ENCODE results near the gene SCYL2.
A peak's percentile ranks its signal among the peaks of the same experiment; 100 is the strongest.
"Not testable (repeated sequence)": the region's sequence is repeated elsewhere in the genome, so short reads cannot be mapped to it uniquely, and the experiment has no call there.

SCYL2 gene

GRCh38 chr12:100279159-100279558 lies 12.2 kb downstream of the SCYL2 start:
- no peak overlapping the region for H4K8ac ChIP-seq (ENCODE audit: low read depth, low read length)
- H3K23ac ChIP-seq (ENCODE audit: low read length), result no peak overlapping the region
- no peak overlapping the region for H2BK120ac ChIP-seq (ENCODE audit: low read depth, low read length)
- no peak overlapping the region for H2BK5ac ChIP-seq (ENCODE audit: low read length)
- H3K4me3 ChIP-seq (ENCODE audit: low read length), result no peak overlapping the region
- H2BK15ac ChIP-seq (replicated peaks; ENCODE audit: low read depth), result no peak overlapping the region
- H3K36me3 ChIP-seq (ENCODE audit: control insufficient read depth, insufficient read depth, low read length), result no peaks in the 10 kb centered on the region
- no peak overlapping the region for H3K56ac ChIP-seq (ENCODE audit: low read length)
- H3K4me2 ChIP-seq (ENCODE audit: low read length), result no peak overlapping the region
- no peak overlapping the region for H3K27ac ChIP-seq (ENCODE audit: low read depth, low read length)
- no peak overlapping the region for H3K4ac ChIP-seq (ENCODE audit: low read depth, low read length)
- no peak overlapping the region for H3K18ac ChIP-seq (ENCODE audit: low read length)
- peaks cover 7% of the 10 kb centered on the region for H3K79me1 ChIP-seq (ENCODE audit: low read length)
- H3K27me3 ChIP-seq (ENCODE audit: insufficient read depth, low read length, poor library complexity), result no peaks in the 10 kb centered on the region
- H3K79me2 ChIP-seq (ENCODE audit: control insufficient read depth, insufficient read depth, low read length), result peaks cover 32% of the 10 kb centered on the region
- WGBS (ENCODE audit: extremely low coverage, insufficient coverage, low lambda C conversion rate), result no CpG with 5 or more reads among the region's 7 CpGs
- peaks cover 6% of the 10 kb centered on the region for H3K4me1 ChIP-seq (ENCODE audit: control insufficient read depth, low read depth, low read length)
- peak; percentile 22 for DNase-seq
- H4K5ac ChIP-seq (ENCODE audit: low read length), result no peak overlapping the region
- H2AK5ac ChIP-seq (ENCODE audit: low read length), result no peak overlapping the region
- H3K9ac ChIP-seq (ENCODE audit: low read length), result no peak overlapping the region

- Histone ChIP-seq H3K9ac (ENCODE audit: low read length) (no peak overlapping the region), H4K8ac (ENCODE audit: low read depth, low read length) (no peak overlapping the region), H3K4ac (ENCODE audit: low read depth, low read length) (no peak overlapping the region), H3K27me3 (ENCODE audit: insufficient read depth, low read length, poor library complexity) (no peaks in the 10 kb centered on the region), H3K36me3 (ENCODE audit: control insufficient read depth, insufficient read depth, low read length) (no peaks in the 10 kb centered on the region), H2BK15ac (replicated peaks; ENCODE audit: low read depth) (no peak overlapping the region), H3K79me2 (ENCODE audit: control insufficient read depth, insufficient read depth, low read length) (peaks cover 29% of the 10 kb centered on the region), H4K5ac (ENCODE audit: low read length) (no peak overlapping the region), H2AK5ac (ENCODE audit: low read length) (no peak overlapping the region), H3K27ac (ENCODE audit: low read depth, low read length) (no peak overlapping the region), H3K4me1 (ENCODE audit: control insufficient read depth, low read depth, low read length) (peaks cover 6% of the 10 kb centered on the region), H3K4me2 (ENCODE audit: low read length) (peak overlapping the region; percentile 8), H3K79me1 (ENCODE audit: low read length) (peaks cover 7% of the 10 kb centered on the region), H3K56ac (ENCODE audit: low read length) (no peak overlapping the region), H2BK5ac (ENCODE audit: low read length) (no peak overlapping the region), H3K18ac (ENCODE audit: low read length) (no peak overlapping the region), H3K23ac (ENCODE audit: low read length) (no peak overlapping the region), H3K4me3 (ENCODE audit: low read length) (no peak overlapping the region), H2BK120ac (ENCODE audit: low read depth, low read length) (no peak overlapping the region)
- WGBS (ENCODE audit: extremely low coverage, insufficient coverage, low lambda C conversion rate), result no CpG with 5 or more reads among the region's 1 CpG
- peak; percentile 84 for DNase-seq
Observed at GRCh38 chr12:100279607-100280244, 12.7 kb downstream of the SCYL2 start.

- H3K23ac ChIP-seq (ENCODE audit: low read length); H3K4me2 ChIP-seq (ENCODE audit: low read length); H4K5ac ChIP-seq (ENCODE audit: low read length); H3K27ac ChIP-seq (ENCODE audit: low read depth, low read length); H2BK15ac ChIP-seq (replicated peaks; ENCODE audit: low read depth); H2BK5ac ChIP-seq (ENCODE audit: low read length); H2BK120ac ChIP-seq (ENCODE audit: low read depth, low read length); H3K4ac ChIP-seq (ENCODE audit: low read depth, low read length); H2AK5ac ChIP-seq (ENCODE audit: low read length); H3K9ac ChIP-seq (ENCODE audit: low read length); DNase-seq; H3K18ac ChIP-seq (ENCODE audit: low read length); H4K8ac ChIP-seq (ENCODE audit: low read depth, low read length); H3K27me3 ChIP-seq (ENCODE audit: insufficient read depth, low read length, poor library complexity); H3K79me1 ChIP-seq (ENCODE audit: low read length); H3K4me3 ChIP-seq (ENCODE audit: low read length); H3K4me1 ChIP-seq (ENCODE audit: control insufficient read depth, low read depth, low read length); H3K36me3 ChIP-seq (ENCODE audit: control insufficient read depth, insufficient read depth, low read length); H3K56ac ChIP-seq (ENCODE audit: low read length): not testable (repeated sequence)
- peaks cover 11% of the 10 kb centered on the region for H3K79me2 ChIP-seq (ENCODE audit: control insufficient read depth, insufficient read depth, low read length)
- WGBS (ENCODE audit: extremely low coverage, insufficient coverage, low lambda C conversion rate), result no CpG with 5 or more reads among the region's 12 CpGs
Observed at GRCh38 chr12:100284556-100284955, 17.6 kb downstream of the SCYL2 start.

- Histone ChIP-seq H3K9ac (ENCODE audit: low read length) (no peak overlapping the region), H3K79me2 (ENCODE audit: control insufficient read depth, insufficient read depth, low read length) (no peaks in the 10 kb centered on the region), H3K27ac (ENCODE audit: low read depth, low read length) (no peak overlapping the region), H2BK5ac (ENCODE audit: low read length) (no peak overlapping the region), H3K4me2 (ENCODE audit: low read length) (no peak overlapping the region), H3K4me1 (ENCODE audit: control insufficient read depth, low read depth, low read length) (no peaks in the 10 kb centered on the region), H2BK120ac (ENCODE audit: low read depth, low read length) (no peak overlapping the region), H3K36me3 (ENCODE audit: control insufficient read depth, insufficient read depth, low read length) (no peaks in the 10 kb centered on the region), H2BK15ac (replicated peaks; ENCODE audit: low read depth) (no peak overlapping the region), H3K27me3 (ENCODE audit: insufficient read depth, low read length, poor library complexity) (no peaks in the 10 kb centered on the region), H4K8ac (ENCODE audit: low read depth, low read length) (no peak overlapping the region), H3K56ac (ENCODE audit: low read length) (no peak overlapping the region), H3K79me1 (ENCODE audit: low read length) (no peaks in the 10 kb centered on the region), H3K18ac (ENCODE audit: low read length) (no peak overlapping the region), H3K4ac (ENCODE audit: low read depth, low read length) (no peak overlapping the region), H3K23ac (ENCODE audit: low read length) (no peak overlapping the region), H2AK5ac (ENCODE audit: low read length) (no peak overlapping the region), H3K4me3 (ENCODE audit: low read length) (no peak overlapping the region), H4K5ac (ENCODE audit: low read length) (no peak overlapping the region)
- no peak for DNase-seq
- 100% methylated on average over 1 of the region's 5 CpGs for WGBS (ENCODE audit: extremely low coverage, insufficient coverage, low lambda C conversion rate)
Observed at GRCh38 chr12:100289038-100289437, 22.1 kb downstream of the SCYL2 start.

- Histone ChIP-seq H3K79me1 (ENCODE audit: low read length) (no peaks in the 10 kb centered on the region), H2AK5ac (ENCODE audit: low read length) (no peak overlapping the region), H3K18ac (ENCODE audit: low read length) (no peak overlapping the region), H3K4ac (ENCODE audit: low read depth, low read length) (no peak overlapping the region), H4K5ac (ENCODE audit: low read length) (no peak overlapping the region), H3K4me3 (ENCODE audit: low read length) (no peak overlapping the region), H3K27me3 (ENCODE audit: insufficient read depth, low read length, poor library complexity) (no peaks in the 10 kb centered on the region), H2BK120ac (ENCODE audit: low read depth, low read length) (no peak overlapping the region), H3K9ac (ENCODE audit: low read length) (no peak overlapping the region), H3K23ac (ENCODE audit: low read length) (no peak overlapping the region), H3K4me1 (ENCODE audit: control insufficient read depth, low read depth, low read length) (no peaks in the 10 kb centered on the region), H3K36me3 (ENCODE audit: control insufficient read depth, insufficient read depth, low read length) (no peaks in the 10 kb centered on the region), H2BK15ac (replicated peaks; ENCODE audit: low read depth) (no peak overlapping the region), H3K56ac (ENCODE audit: low read length) (no peak overlapping the region), H2BK5ac (ENCODE audit: low read length) (no peak overlapping the region), H3K4me2 (ENCODE audit: low read length) (no peak overlapping the region), H3K27ac (ENCODE audit: low read depth, low read length) (no peak overlapping the region), H3K79me2 (ENCODE audit: control insufficient read depth, insufficient read depth, low read length) (no peaks in the 10 kb centered on the region), H4K8ac (ENCODE audit: low read depth, low read length) (no peak overlapping the region)
- WGBS (ENCODE audit: extremely low coverage, insufficient coverage, low lambda C conversion rate), result no CpG with 5 or more reads among the region's 3 CpGs
- DNase-seq, result no peak
Observed at GRCh38 chr12:100290016-100290415, 23.0 kb downstream of the SCYL2 start.

- no peaks in the 10 kb centered on the region for H3K79me1 ChIP-seq (ENCODE audit: low read length)
- H2AK5ac ChIP-seq (ENCODE audit: low read length), result no peak overlapping the region
- no peak overlapping the region for H2BK15ac ChIP-seq (replicated peaks; ENCODE audit: low read depth)
- no peaks in the 10 kb centered on the region for H3K79me2 ChIP-seq (ENCODE audit: control insufficient read depth, insufficient read depth, low read length)
- no peak overlapping the region for H3K9ac ChIP-seq (ENCODE audit: low read length)
- H3K4me3 ChIP-seq (ENCODE audit: low read length), result no peak overlapping the region
- no peak overlapping the region for H3K27ac ChIP-seq (ENCODE audit: low read depth, low read length)
- no peak overlapping the region for H3K23ac ChIP-seq (ENCODE audit: low read length)
- no CpG with 5 or more reads among the region's 1 CpG for WGBS (ENCODE audit: extremely low coverage, insufficient coverage, low lambda C conversion rate)
- H3K36me3 ChIP-seq (ENCODE audit: control insufficient read depth, insufficient read depth, low read length), result no peaks in the 10 kb centered on the region
- no peak overlapping the region for H2BK120ac ChIP-seq (ENCODE audit: low read depth, low read length)
- no peak for DNase-seq
- no peak overlapping the region for H2BK5ac ChIP-seq (ENCODE audit: low read length)
- no peak overlapping the region for H3K18ac ChIP-seq (ENCODE audit: low read length)
- H3K56ac ChIP-seq (ENCODE audit: low read length), result no peak overlapping the region
- H4K8ac ChIP-seq (ENCODE audit: low read depth, low read length), result no peak overlapping the region
- H3K4me1 ChIP-seq (ENCODE audit: control insufficient read depth, low read depth, low read length), result no peaks in the 10 kb centered on the region
- H3K4me2 ChIP-seq (ENCODE audit: low read length), result no peak overlapping the region
- H4K5ac ChIP-seq (ENCODE audit: low read length), result no peak overlapping the region
- H3K27me3 ChIP-seq (ENCODE audit: insufficient read depth, low read length, poor library complexity), result no peaks in the 10 kb centered on the region
- H3K4ac ChIP-seq (ENCODE audit: low read depth, low read length), result no peak overlapping the region
Observed at GRCh38 chr12:100293017-100293416, 26.0 kb downstream of the SCYL2 start.

Data from mesendoderm (in vitro differentiated cells).